ENCODE data around the gene PREX1. TPM values are rescaled to one million over a fixed set of nuclear protein-coding genes. Genes with fewer than 3 reads are reported as not detected.

Gene PREX1
- total and polyA plus RNA-seq, 7 experiments from 2014 or later: 2.9 to 143 (median 48.6) TPM

GRCh38 chr20:48635791-48636267 lies 192.0 kb downstream of the PREX1 start:
- Histone ChIP-seq H3K4me1 (ENCODE audit: control insufficient read depth in 2 of 2, insufficient read depth in 2 of 2, low read length in 2 of 2) (no peaks in the 10 kb centered on the region), H3K9me3 (ENCODE audit: control insufficient read depth in 2 of 3, low read length in 3 of 3) (no peaks in the 10 kb centered on the region), H3K4me3 (ENCODE audit: low read length) (no peak overlapping the region), H3K36me3 (ENCODE audit: control insufficient read depth in 2 of 3, insufficient read depth in 3 of 3, low read length in 3 of 3) (peaks cover 0 to 40% (median 22%) of the 10 kb centered on the region in 3 experiments), H3K27ac (ENCODE audit: low read depth, low read length) (no peak overlapping the region), H3K27me3 (ENCODE audit: control insufficient read depth in 2 of 2, insufficient read depth in 2 of 2, low read length in 2 of 2) (no peaks in the 10 kb centered on the region)
- ChIA-PET CTCF (interaction anchor here (0.5 to 0.8 kb wide), 2 partner anchors 93 to 264 kb away, joined by 3 read pairs; no protein-coding TSS in a partner anchor), POLR2A (no interaction called here)
- ATAC-seq (peak; percentile 76), DNase-seq (peak in 7 of 9 donors; percentile 18 to 71 (median 33))
- Mint-ChIP-seq H3K4me3 (no peak overlapping the region), H3K27ac (peak overlapping the region in 2 of 9 donors; percentile 49 to 68), H3K4me1 (peaks cover 0 to 11% (median 4%) of the 10 kb centered on the region in 7 donors), H3K9me3 (no peaks in the 10 kb centered on the region), H3K27me3 (no peaks in the 10 kb centered on the region), H3K36me3 (peaks cover 0 to 34% (median 0%) of the 10 kb centered on the region in 5 donors)
- intact Hi-C loops (cut with micrococcal nuclease): loop anchor here (1.0 kb wide), 1 partner anchor 269 kb away; no protein-coding TSS in a partner anchor

GRCh38 chr20:48635361-48635760 lies 192.4 kb downstream of the PREX1 start:
- Mint-ChIP-seq H3K27ac (peak overlapping the region in 3 of 9 donors; percentile 14 to 68 (median 49)), H3K9me3 (no peaks in the 10 kb centered on the region), H3K4me1 (peaks cover 0 to 11% (median 4%) of the 10 kb centered on the region in 7 donors), H3K4me3 (no peak overlapping the region), H3K27me3 (no peaks in the 10 kb centered on the region), H3K36me3 (peaks cover 0 to 30% (median 0%) of the 10 kb centered on the region in 5 donors)
- ATAC-seq: no peak
- no peak overlapping the region for H3K4me3 ChIP-seq (ENCODE audit: low read length)
- intact Hi-C loops (cut with micrococcal nuclease): loop anchor here (1.0 kb wide), 1 partner anchor 270 kb away; no protein-coding TSS in a partner anchor
- no peaks in the 10 kb centered on the region for H3K9me3 ChIP-seq (ENCODE audit: control insufficient read depth in 2 of 3, low read length in 3 of 3)
- POLR2A ChIA-PET: no interaction called here
- no peaks in the 10 kb centered on the region for H3K4me1 ChIP-seq (ENCODE audit: control insufficient read depth in 2 of 2, insufficient read depth in 2 of 2, low read length in 2 of 2)
- H3K36me3 ChIP-seq (ENCODE audit: control insufficient read depth in 2 of 3, insufficient read depth in 3 of 3, low read length in 3 of 3): peaks cover 0 to 38% (median 22%) of the 10 kb centered on the region in 3 experiments
- H3K27ac ChIP-seq (ENCODE audit: low read depth, low read length): no peak overlapping the region
- DNase-seq: no peak
- CTCF ChIA-PET: interaction anchor here (0.6 to 0.8 kb wide), 2 partner anchors 264 to 1408 kb away, joined by 3 to 4 read pairs; no protein-coding TSS in a partner anchor
- no peaks in the 10 kb centered on the region for H3K27me3 ChIP-seq (ENCODE audit: control insufficient read depth in 2 of 2, insufficient read depth in 2 of 2, low read length in 2 of 2)

- Histone ChIP-seq H3K27ac (ENCODE audit: low read depth, low read length) (no peak overlapping the region), H3K4me1 (ENCODE audit: control insufficient read depth in 2 of 2, insufficient read depth in 2 of 2, low read length in 2 of 2) (no peaks in the 10 kb centered on the region), H3K36me3 (ENCODE audit: control insufficient read depth in 2 of 3, insufficient read depth in 3 of 3, low read length in 3 of 3) (peaks cover 0 to 32% (median 20%) of the 10 kb centered on the region in 3 experiments), H3K27me3 (ENCODE audit: control insufficient read depth in 2 of 2, insufficient read depth in 2 of 2, low read length in 2 of 2) (no peaks in the 10 kb centered on the region), H3K4me3 (ENCODE audit: low read length) (no peak overlapping the region), H3K9me3 (ENCODE audit: control insufficient read depth in 2 of 3, low read length in 3 of 3) (no peaks in the 10 kb centered on the region)
- Mint-ChIP-seq H3K4me3 (no peak overlapping the region), H3K9me3 (no peaks in the 10 kb centered on the region), H3K27me3 (no peaks in the 10 kb centered on the region), H3K36me3 (peaks cover 0 to 25% (median 0%) of the 10 kb centered on the region in 5 donors), H3K4me1 (peaks cover 0 to 11% (median 4%) of the 10 kb centered on the region in 7 donors), H3K27ac (peak overlapping the region in 1 of 9 donors; percentile 7)
- ATAC-seq: no peak
- CTCF ChIA-PET: interaction anchor here (0.6 kb wide), 1 partner anchor 1407 kb away, joined by 4 read pairs; no protein-coding TSS in a partner anchor
- no peak for DNase-seq
- POLR2A ChIA-PET: no interaction called here
- intact Hi-C loops (cut with micrococcal nuclease): loop anchor here (1.0 kb wide), 1 partner anchor 271 kb away; no protein-coding TSS in a partner anchor
These were observed 193.2 kb downstream of the PREX1 start for GRCh38 chr20:48634641-48635040.

- Histone ChIP-seq H3K4me3 (ENCODE audit: low read length) (no peak overlapping the region), H3K9me3 (ENCODE audit: control insufficient read depth in 2 of 3, low read length in 3 of 3) (no peaks in the 10 kb centered on the region), H3K4me1 (ENCODE audit: control insufficient read depth in 2 of 2, insufficient read depth in 2 of 2, low read length in 2 of 2) (no peaks in the 10 kb centered on the region), H3K36me3 (ENCODE audit: control insufficient read depth in 2 of 3, insufficient read depth in 3 of 3, low read length in 3 of 3) (peaks cover 0 to 23% (median 21%) of the 10 kb centered on the region in 3 experiments), H3K27me3 (ENCODE audit: control insufficient read depth in 2 of 2, insufficient read depth in 2 of 2, low read length in 2 of 2) (no peaks in the 10 kb centered on the region), H3K27ac (ENCODE audit: low read depth, low read length) (no peak overlapping the region)
- ChIA-PET CTCF (no interaction called here), POLR2A (no interaction called here)
- Mint-ChIP-seq H3K27ac (peak overlapping the region in 1 of 9 donors; percentile 33), H3K4me3 (no peak overlapping the region), H3K9me3 (no peaks in the 10 kb centered on the region), H3K36me3 (peaks cover 0 to 24% (median 0%) of the 10 kb centered on the region in 5 donors), H3K4me1 (peaks cover 0 to 12% (median 4%) of the 10 kb centered on the region in 7 donors), H3K27me3 (no peaks in the 10 kb centered on the region)
- DNase-seq (no peak), ATAC-seq (no peak)
- intact Hi-C loops (cut with micrococcal nuclease): no loop called here
These were observed 194.1 kb downstream of the PREX1 start for GRCh38 chr20:48633620-48634257.

- H3K36me3 Mint-ChIP-seq: peaks cover 0 to 17% (median 0%) of the 10 kb centered on the region in 5 donors
These were observed 194.8 kb downstream of the PREX1 start for GRCh38 chr20:48632825-48633619.

GRCh38 chr20:48632017-48632824 lies 195.6 kb downstream of the PREX1 start:
- H3K4me3 ChIP-seq (ENCODE audit: low read length): no peak overlapping the region
- no peaks in the 10 kb centered on the region for H3K27me3 Mint-ChIP-seq
- no peaks in the 10 kb centered on the region for H3K27me3 ChIP-seq (ENCODE audit: control insufficient read depth in 2 of 2, insufficient read depth in 2 of 2, low read length in 2 of 2)
- H3K36me3 ChIP-seq (ENCODE audit: control insufficient read depth in 2 of 3, insufficient read depth in 3 of 3, low read length in 3 of 3): peaks cover 0 to 23% (median 20%) of the 10 kb centered on the region in 3 experiments
- no peaks in the 10 kb centered on the region for H3K9me3 ChIP-seq (ENCODE audit: control insufficient read depth in 2 of 3, low read length in 3 of 3)
- H3K4me3 Mint-ChIP-seq: no peak overlapping the region
- ATAC-seq (no peak), DNase-seq (no peak)
- no peaks in the 10 kb centered on the region for H3K4me1 ChIP-seq (ENCODE audit: control insufficient read depth in 2 of 2, insufficient read depth in 2 of 2, low read length in 2 of 2)
- intact Hi-C loops (cut with micrococcal nuclease): no loop called here
- H3K4me1 Mint-ChIP-seq: peaks cover 0 to 20% (median 2%) of the 10 kb centered on the region in 7 donors
- H3K9me3 Mint-ChIP-seq: no peaks in the 10 kb centered on the region
- H3K36me3 Mint-ChIP-seq: peaks cover 0 to 16% (median 0%) of the 10 kb centered on the region in 5 donors
- ChIA-PET CTCF (no interaction called here), POLR2A (no interaction called here)
- H3K27ac ChIP-seq (ENCODE audit: low read depth, low read length): no peak overlapping the region
- H3K27ac Mint-ChIP-seq: no peak overlapping the region

More at GRCh38 chr20:48632825-48633619, 194.8 kb downstream of the PREX1 start:
- Histone ChIP-seq H3K27ac (ENCODE audit: low read depth, low read length) (no peak overlapping the region), H3K36me3 (ENCODE audit: control insufficient read depth in 2 of 3, insufficient read depth in 3 of 3, low read length in 3 of 3) (peaks cover 0 to 23% (median 20%) of the 10 kb centered on the region in 3 experiments), H3K4me1 (ENCODE audit: control insufficient read depth in 2 of 2, insufficient read depth in 2 of 2, low read length in 2 of 2) (no peaks in the 10 kb centered on the region), H3K27me3 (ENCODE audit: control insufficient read depth in 2 of 2, insufficient read depth in 2 of 2, low read length in 2 of 2) (no peaks in the 10 kb centered on the region), H3K4me3 (ENCODE audit: low read length) (no peak overlapping the region), H3K9me3 (ENCODE audit: control insufficient read depth in 2 of 3, low read length in 3 of 3) (no peaks in the 10 kb centered on the region)
- intact Hi-C loops (cut with micrococcal nuclease): no loop called here
- H3K4me1 Mint-ChIP-seq: peaks cover 0 to 18% (median 0%) of the 10 kb centered on the region in 7 donors
- no peaks in the 10 kb centered on the region for H3K9me3 Mint-ChIP-seq
- no peak overlapping the region for H3K4me3 Mint-ChIP-seq
- no peak for ATAC-seq
- H3K27me3 Mint-ChIP-seq: no peaks in the 10 kb centered on the region
- H3K27ac Mint-ChIP-seq: no peak overlapping the region
- ChIA-PET POLR2A (no interaction called here), CTCF (no interaction called here)
- DNase-seq: no peak
